Loucy (cell line): Measurements from ENCODE around the gene IL24.

Experiments used
- H2AFZ ChIP-seq: fragments of 200-600 bp; sonication (generic); 2 replicates; pipeline ENCODE4 v1.6.0; 2016; ENCODE audit warnings: antibody characterized with exemption, mild to moderate bottlenecking, low read length, moderate library complexity
- H3F3A ChIP-seq: fragments of 200-600 bp; 2 replicates; pipeline ENCODE4 v1.6.0; 2016; ENCODE audit warnings: antibody characterized with exemption, low read depth, mild to moderate bottlenecking
- H3K27me3 ChIP-seq: fragments of 200-600 bp; sonication (generic); 2 replicates; pipeline ENCODE4 v1.6.1; 2014; ENCODE audit warnings: low read length, mild to moderate bottlenecking; ENCODE audit not compliant: insufficient read depth, poor library complexity, severe bottlenecking
- H3K36me3 ChIP-seq: fragments of 200-600 bp; sonication (generic); 2 replicates; pipeline ENCODE4 v1.6.1; 2016; ENCODE audit warnings: low read length; ENCODE audit not compliant: insufficient read depth
- H3K4me1 ChIP-seq: fragments of 200-600 bp; sonication (generic); 2 replicates; pipeline ENCODE4 v1.5.1; 2014; ENCODE audit warnings: low read length, mild to moderate bottlenecking; ENCODE audit not compliant: insufficient read depth, poor library complexity, severe bottlenecking
- H3K4me2 ChIP-seq: fragments of 200-600 bp; sonication (generic); 2 replicates; pipeline ENCODE4 v1.6.0; 2014; ENCODE audit warnings: antibody characterized with exemption, low read length, low read depth, mild to moderate bottlenecking; ENCODE audit not compliant: poor library complexity, severe bottlenecking
- H3K4me3 ChIP-seq: fragments of 200-600 bp; sonication (generic); 2 replicates; pipeline ENCODE4 v1.5.1; 2014; ENCODE audit warnings: low read length, mild to moderate bottlenecking, mixed read lengths; ENCODE audit not compliant: poor library complexity, severe bottlenecking
- H3K79me2 ChIP-seq: fragments of 200-600 bp; sonication (generic); 2 replicates; pipeline ENCODE4 v1.6.1; 2014; ENCODE audit warnings: low read length; ENCODE audit not compliant: insufficient read depth
- H3K9ac ChIP-seq: fragments of 200-600 bp; sonication (generic); 2 replicates; pipeline ENCODE4 v1.6.0; 2014; ENCODE audit warnings: mild to moderate bottlenecking, low read depth, low read length, moderate library complexity; ENCODE audit not compliant: poor library complexity, severe bottlenecking
- H3K9me2 ChIP-seq: fragments of 200-600 bp; sonication (generic); replicated peaks from 2 replicates; pipeline ENCODE4 v1.6.1; 2016; ENCODE audit warnings: low read depth, low read length, mixed read lengths
- H3K9me3 ChIP-seq: fragments of 200-600 bp; sonication (generic); 2 replicates; pipeline ENCODE4 v1.6.1; 2014; ENCODE audit warnings: mild to moderate bottlenecking, antibody characterized with exemption, low read length, low read depth; ENCODE audit not compliant: insufficient read depth
- H4K20me1 ChIP-seq: fragments of 200-600 bp; sonication (generic); 2 replicates; pipeline ENCODE4 v1.6.0; 2014; ENCODE audit warnings: antibody characterized with exemption, low read length, mild to moderate bottlenecking; ENCODE audit not compliant: insufficient read depth, poor library complexity, severe bottlenecking
- EZH2phosphoT487 ChIP-seq: fragments of 200-600 bp; IDR thresholded peaks from 2 replicates; pipeline ENCODE4 v1.6.1; 2018; ENCODE audit warnings: antibody characterized with exemption, mild to moderate bottlenecking, moderate library complexity, borderline replicate concordance
- TF ChIP-seq, protein P1 (sequence below): fragments of 200-600 bp; sonication (generic); conservative IDR thresholded peaks from 2 replicates; pipeline ENCODE4 v1.5.1; 2014; ENCODE audit warnings: mild to moderate bottlenecking, antibody characterized with exemption, low read length

Gene IL24

DNA sequence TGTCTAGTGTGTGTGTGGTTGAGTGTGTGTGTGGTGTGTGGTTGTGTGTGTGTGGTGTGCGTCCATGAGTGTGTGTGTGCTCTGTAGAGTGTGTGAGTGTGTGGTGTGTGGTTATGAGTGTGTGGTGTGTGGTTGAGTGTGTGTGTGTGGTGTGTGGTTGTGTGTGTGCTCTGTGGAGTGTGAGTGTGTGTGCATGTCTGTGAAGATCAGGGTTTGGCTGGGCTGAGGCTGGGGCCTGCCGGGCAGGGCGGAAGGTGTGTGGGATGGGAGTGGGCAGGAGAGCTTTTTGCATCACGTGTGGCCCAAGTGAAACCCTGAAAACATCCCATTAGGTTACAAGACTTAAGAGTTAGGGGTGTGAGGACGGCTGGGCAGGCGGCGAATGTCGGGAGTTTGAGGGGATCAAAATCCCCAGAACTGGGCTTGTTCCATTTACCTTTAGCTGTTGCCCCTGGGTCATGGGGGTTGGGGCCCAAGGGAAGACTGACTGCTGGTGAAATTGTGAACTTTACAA is 27.4 kb downstream of the IL24 start:
- Histone ChIP-seq H3K4me1 (peaks cover 33% of the 10 kb centered on the region), H3F3A (no peaks in the 10 kb centered on the region), H3K4me2 (no peak overlapping the region), H3K4me3 (no peak overlapping the region), H3K79me2 (no peaks in the 10 kb centered on the region), H3K36me3 (no peaks in the 10 kb centered on the region), H3K9ac (no peak overlapping the region), H3K9me3 (no peaks in the 10 kb centered on the region), H2AFZ (no peak overlapping the region), H4K20me1 (no peaks in the 10 kb centered on the region), H3K9me2 (no peaks in the 10 kb centered on the region), H3K27me3 (no peaks in the 10 kb centered on the region)
- TF ChIP-seq, protein P1, sequence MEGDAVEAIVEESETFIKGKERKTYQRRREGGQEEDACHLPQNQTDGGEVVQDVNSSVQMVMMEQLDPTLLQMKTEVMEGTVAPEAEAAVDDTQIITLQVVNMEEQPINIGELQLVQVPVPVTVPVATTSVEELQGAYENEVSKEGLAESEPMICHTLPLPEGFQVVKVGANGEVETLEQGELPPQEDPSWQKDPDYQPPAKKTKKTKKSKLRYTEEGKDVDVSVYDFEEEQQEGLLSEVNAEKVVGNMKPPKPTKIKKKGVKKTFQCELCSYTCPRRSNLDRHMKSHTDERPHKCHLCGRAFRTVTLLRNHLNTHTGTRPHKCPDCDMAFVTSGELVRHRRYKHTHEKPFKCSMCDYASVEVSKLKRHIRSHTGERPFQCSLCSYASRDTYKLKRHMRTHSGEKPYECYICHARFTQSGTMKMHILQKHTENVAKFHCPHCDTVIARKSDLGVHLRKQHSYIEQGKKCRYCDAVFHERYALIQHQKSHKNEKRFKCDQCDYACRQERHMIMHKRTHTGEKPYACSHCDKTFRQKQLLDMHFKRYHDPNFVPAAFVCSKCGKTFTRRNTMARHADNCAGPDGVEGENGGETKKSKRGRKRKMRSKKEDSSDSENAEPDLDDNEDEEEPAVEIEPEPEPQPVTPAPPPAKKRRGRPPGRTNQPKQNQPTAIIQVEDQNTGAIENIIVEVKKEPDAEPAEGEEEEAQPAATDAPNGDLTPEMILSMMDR = no peak
- no peak for TF ChIP-seq EZH2phosphoT487

DNA sequence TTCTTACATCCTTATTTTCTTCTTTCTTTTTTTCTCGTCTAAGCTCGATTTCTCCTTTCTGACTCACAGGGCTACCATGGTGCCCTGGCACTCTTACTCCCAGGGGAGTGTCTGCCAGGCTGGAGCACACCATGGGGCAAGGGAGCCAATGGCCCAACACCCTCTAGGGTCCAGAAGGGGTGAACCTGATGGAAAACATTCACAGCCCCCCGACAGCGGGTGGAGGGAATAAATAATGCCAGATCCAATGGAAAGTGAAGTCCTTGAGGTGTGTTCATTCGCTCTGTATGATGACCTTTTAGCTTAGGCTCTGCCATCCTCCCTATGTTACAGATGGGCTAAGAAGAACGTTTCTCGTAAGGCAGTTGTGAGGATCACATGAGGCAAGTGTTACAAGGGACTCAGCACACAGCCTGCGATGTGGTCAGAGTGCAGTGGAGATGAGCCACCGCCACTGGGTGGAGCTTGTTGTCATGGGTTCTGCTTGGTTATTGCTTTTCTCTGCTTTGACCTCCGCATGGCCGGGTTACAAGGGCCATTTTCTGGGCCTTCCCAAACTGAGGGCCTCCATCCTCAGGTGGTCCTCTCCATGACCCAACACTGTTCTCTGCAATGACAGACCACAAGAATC is 28.0 kb downstream of the IL24 start:
- H3K9me3 ChIP-seq = no peaks in the 10 kb centered on the region
- no peaks in the 10 kb centered on the region for H4K20me1 ChIP-seq
- no peak overlapping the region for H3K9ac ChIP-seq
- no peak for TF ChIP-seq EZH2phosphoT487
- TF ChIP-seq, protein P1 = peak; percentile 41; the same call in 1 of the 2 replicates
- no peaks in the 10 kb centered on the region for H3F3A ChIP-seq
- no peaks in the 10 kb centered on the region for H3K27me3 ChIP-seq
- H3K4me3 ChIP-seq = no peak overlapping the region
- H3K36me3 ChIP-seq = no peaks in the 10 kb centered on the region
- no peaks in the 10 kb centered on the region for H3K79me2 ChIP-seq
- H3K4me1 ChIP-seq = peaks cover 33% of the 10 kb centered on the region
- H3K4me2 ChIP-seq = no peak overlapping the region
- no peaks in the 10 kb centered on the region for H3K9me2 ChIP-seq
- no peak overlapping the region for H2AFZ ChIP-seq

DNA sequence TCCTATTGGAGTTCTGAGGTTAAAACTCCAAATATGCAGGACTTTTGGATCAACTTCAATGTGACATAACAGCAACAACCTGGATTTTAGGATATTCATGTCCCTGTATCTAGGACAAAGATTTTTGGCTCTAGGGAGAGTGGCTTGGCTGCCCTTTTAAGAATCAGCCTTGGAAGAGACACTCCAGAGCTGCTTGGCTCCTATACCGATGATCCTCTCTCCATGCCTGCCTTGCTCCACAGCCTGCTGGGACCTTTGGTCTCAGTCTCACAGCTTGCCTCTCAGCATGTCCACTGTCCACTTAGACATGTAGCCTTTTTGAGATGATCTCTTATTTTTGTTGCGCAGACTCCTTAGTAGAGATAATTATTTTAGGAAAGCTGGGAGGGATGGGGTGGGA is 29.0 kb downstream of the IL24 start:
- Histone ChIP-seq H3K4me2 (no peak overlapping the region), H3K9me3 (no peaks in the 10 kb centered on the region), H4K20me1 (no peaks in the 10 kb centered on the region), H2AFZ (no peak overlapping the region), H3K9ac (no peak overlapping the region), H3K4me1 (peaks cover 27% of the 10 kb centered on the region), H3F3A (no peaks in the 10 kb centered on the region), H3K4me3 (no peak overlapping the region), H3K36me3 (no peaks in the 10 kb centered on the region), H3K79me2 (no peaks in the 10 kb centered on the region), H3K27me3 (no peaks in the 10 kb centered on the region), H3K9me2 (no peaks in the 10 kb centered on the region)
- no peak for TF ChIP-seq EZH2phosphoT487
- TF ChIP-seq, protein P1 = no peak
